Naive B cell (primary cell): Measurements from ENCODE around the gene PROKR1. TPM values are rescaled to one million over a fixed set of nuclear protein-coding genes. Genes with fewer than 3 reads are reported as not detected.
A peak's percentile ranks its signal among the peaks of the same experiment; 100 is the strongest.

Source experiments
- ATAC-seq, 2 donors: fragments of 150-1000 bp; cut with Tn5 transposase; 2 replicates each; pipeline ENCODE4 v1.10.0; 2021; ENCODE audit warnings: low read depth in 2 of 2, mild to moderate bottlenecking in 2 of 2, moderate library complexity in 2 of 2
- DNase-seq: peaks from one replicate; pipeline ENCODE4 v3.0.0; 2022
- H3K27ac Mint-ChIP-seq, 6 donors: one replicate each; pipeline ENCODE4 v1.8.0; 2020 to 2022; ENCODE audit warnings: mild to moderate bottlenecking in 6 of 6, mixed read lengths in 6 of 6, moderate library complexity in 5 of 6, inconsistent platforms in 2 of 6
- H3K27me3 Mint-ChIP-seq, 3 donors: one replicate each; pipeline ENCODE4 v1.8.0; 2021 to 2022; ENCODE audit warnings: mixed read lengths in 3 of 3, mild to moderate bottlenecking in 1 of 3
- H3K36me3 Mint-ChIP-seq, 2 donors: one replicate each; pipeline ENCODE4 v1.8.0; 2020 to 2022; ENCODE audit warnings: mixed read lengths in 2 of 2, inconsistent platforms in 1 of 2, mild to moderate bottlenecking in 1 of 2
- H3K4me1 Mint-ChIP-seq, 3 donors: one replicate each; pipeline ENCODE4 v1.8.0; 2020 to 2022; ENCODE audit warnings: mixed read lengths in 3 of 3, inconsistent platforms in 1 of 3, mild to moderate bottlenecking in 1 of 3, moderate library complexity in 1 of 3
- H3K4me3 Mint-ChIP-seq, 8 donors: one replicate each; pipeline ENCODE4 v1.8.0; 2020 to 2022; ENCODE audit warnings: mild to moderate bottlenecking in 8 of 8, mixed read lengths in 8 of 8, moderate library complexity in 8 of 8, inconsistent platforms in 2 of 8
- H3K9me3 Mint-ChIP-seq, 7 donors: one replicate each; pipeline ENCODE4 v1.8.0; 2020 to 2022; ENCODE audit warnings: mixed read lengths in 7 of 7, mild to moderate bottlenecking in 5 of 7, inconsistent platforms in 2 of 7, moderate library complexity in 1 of 7
- polyA plus RNA-seq, 6 donors: library from polyadenylated mRNA; unstranded; fragments of 300-500 nt; fragmentation: Illumina TruSeq; gene quantifications; one replicate each; pipeline ENCODE4 v1.2.3, GENCODE V29; 2021; ENCODE audit warnings: low read depth in 6 of 6

The PROKR1 gene
- polyA plus RNA-seq, 6 donors from 2014 or later: not detected

- Mint-ChIP-seq H3K4me1 (peaks cover 0 to 3% (median 0%) of the 10 kb centered on the region in 3 donors), H3K27ac (no peak overlapping the region), H3K27me3 (peaks cover 4 to 5% (median 5%) of the 10 kb centered on the region in 3 donors), H3K9me3 (peaks cover 0 to 38% (median 14%) of the 10 kb centered on the region in 7 donors), H3K4me3 (no peak overlapping the region), H3K36me3 (peaks cover 0 to 5% of the 10 kb centered on the region in 2 donors)
- ATAC-seq: no peak
- DNase-seq: no peak
These were observed 19.6 kb upstream of the PROKR1 start for GRCh38 chr2:68623820-68624219.

DNA sequence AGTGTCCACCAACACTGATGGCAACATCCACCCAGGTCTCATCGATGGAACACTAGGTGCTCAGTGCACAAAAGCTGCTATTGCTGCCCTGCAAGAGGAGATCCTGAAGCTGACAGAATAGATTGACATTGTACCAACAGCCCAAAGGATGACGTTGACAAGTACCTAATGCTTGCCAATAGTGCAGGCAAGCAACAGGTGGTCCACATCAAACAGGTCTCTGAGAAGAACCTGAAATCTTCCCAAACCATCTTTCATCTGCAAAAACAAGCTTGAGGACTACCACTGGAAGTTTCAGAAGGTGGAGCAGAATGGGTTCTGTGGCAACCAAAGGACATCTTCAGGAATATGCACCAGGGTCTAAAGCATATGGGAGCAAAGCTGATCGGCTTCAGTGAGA lies 15.8 kb upstream of the PROKR1 start:
- ATAC-seq (no peak), DNase-seq (no peak)
- Mint-ChIP-seq H3K4me1 (no peaks in the 10 kb centered on the region), H3K4me3 (peak overlapping the region in 1 of 8 donors; percentile 34), H3K27me3 (peaks cover 4 to 5% (median 5%) of the 10 kb centered on the region in 3 donors), H3K36me3 (no peaks in the 10 kb centered on the region), H3K27ac (no peak overlapping the region), H3K9me3 (peaks cover 0 to 29% (median 10%) of the 10 kb centered on the region in 7 donors)

DNA sequence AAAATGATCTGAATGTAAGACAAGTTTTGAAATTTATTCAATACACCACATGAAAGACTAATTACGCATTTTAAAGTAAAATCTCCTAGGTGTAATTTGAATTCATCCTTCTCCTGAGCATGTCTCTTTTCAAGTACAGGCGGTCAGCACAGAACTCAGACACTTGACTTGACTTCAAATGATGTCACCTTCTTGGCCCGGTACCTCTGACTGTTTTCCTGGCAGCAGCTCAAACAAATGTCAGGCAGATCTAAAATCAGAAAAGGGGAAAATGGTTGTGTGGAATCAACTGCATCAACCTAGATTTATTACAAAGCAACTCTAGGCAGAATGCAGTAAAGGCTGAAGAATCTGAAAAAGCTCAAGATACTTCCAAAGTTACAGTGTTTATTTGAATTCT lies 11.4 kb upstream of the PROKR1 start:
- Mint-ChIP-seq H3K4me1 (no peaks in the 10 kb centered on the region), H3K9me3 (peaks cover 0 to 11% (median 7%) of the 10 kb centered on the region in 7 donors), H3K27ac (no peak overlapping the region), H3K4me3 (no peak overlapping the region), H3K27me3 (peaks cover 0 to 16% (median 0%) of the 10 kb centered on the region in 3 donors), H3K36me3 (no peaks in the 10 kb centered on the region)
- DNase-seq: no peak
- no peak for ATAC-seq

DNA sequence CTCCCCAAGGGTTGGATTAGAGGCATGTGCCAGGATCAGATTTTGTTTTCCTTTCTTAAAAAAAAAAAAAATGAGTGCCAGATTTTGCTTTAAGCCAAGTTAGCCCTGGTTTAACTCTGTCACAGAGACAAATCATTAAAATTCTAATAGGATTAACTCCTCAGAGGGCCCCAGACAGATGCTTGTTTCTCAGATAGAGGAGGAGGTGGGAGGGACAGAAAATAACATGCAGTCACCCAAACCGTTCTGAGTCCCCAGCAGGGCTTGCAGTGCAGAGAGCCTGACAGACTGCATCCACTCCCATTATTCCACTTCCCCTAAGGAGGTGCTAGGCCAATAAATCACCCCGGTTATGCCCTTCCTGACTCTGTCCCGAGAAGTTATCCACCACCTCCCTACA lies 6.3 kb upstream of the PROKR1 start:
- DNase-seq (no peak), ATAC-seq (no peak)
- Mint-ChIP-seq H3K9me3 (peaks cover 5 to 27% (median 11%) of the 10 kb centered on the region in 7 donors), H3K4me3 (no peak overlapping the region), H3K27ac (no peak overlapping the region), H3K27me3 (peaks cover 21 to 44% (median 24%) of the 10 kb centered on the region in 3 donors), H3K4me1 (no peaks in the 10 kb centered on the region), H3K36me3 (peaks cover 10 to 18% of the 10 kb centered on the region in 2 donors)

- peak overlapping the region in 1 of 6 donors; percentile 98 for H3K27ac Mint-ChIP-seq
- H3K27me3 Mint-ChIP-seq: peaks cover 74 to 84% (median 75%) of the 10 kb centered on the region in 3 donors
- H3K9me3 Mint-ChIP-seq: peaks cover 6 to 27% (median 10%) of the 10 kb centered on the region in 7 donors
- H3K4me1 Mint-ChIP-seq: peaks cover 0 to 9% (median 8%) of the 10 kb centered on the region in 3 donors
- no peak for DNase-seq
- H3K4me3 Mint-ChIP-seq: peak overlapping the region in 7 of 8 donors; percentile 55 to 79 (median 68)
- ATAC-seq: peak in 1 of 2 donors; percentile 13
- peaks cover 12 to 16% of the 10 kb centered on the region in 2 donors for H3K36me3 Mint-ChIP-seq
These were observed 601 bp downstream of the PROKR1 start for GRCh38 chr2:68643874-68644485.

GRCh38 chr2:68645523-68645922 lies 2.1 kb downstream of the PROKR1 start:
- Mint-ChIP-seq H3K4me3 (no peak overlapping the region), H3K27ac (no peak overlapping the region)

DNA sequence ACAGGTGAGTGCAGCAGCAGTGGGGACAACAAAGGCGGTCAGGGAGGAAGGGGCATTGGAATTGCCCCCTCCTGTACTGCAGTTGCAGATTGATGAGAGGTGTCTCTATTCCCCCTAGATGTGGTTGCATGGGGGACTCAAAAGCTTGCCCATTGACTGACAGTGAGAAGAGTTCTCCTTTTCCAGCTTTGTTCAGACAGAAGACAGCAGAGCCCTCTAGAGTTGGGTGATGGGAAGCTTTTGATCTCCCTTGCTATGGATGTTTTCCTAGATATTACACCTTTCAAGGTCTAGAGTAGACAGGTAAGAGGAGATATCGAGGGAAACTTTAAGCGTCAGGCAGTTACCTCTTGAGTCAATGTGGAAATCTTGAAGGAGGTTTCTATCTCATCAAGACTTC lies 2.9 kb downstream of the PROKR1 start:
- H3K9me3 Mint-ChIP-seq: peaks cover under 1 to 13% (median 5%) of the 10 kb centered on the region in 7 donors
- peaks cover 0 to 9% (median 8%) of the 10 kb centered on the region in 3 donors for H3K4me1 Mint-ChIP-seq
- H3K27me3 Mint-ChIP-seq: peaks cover 64 to 89% (median 80%) of the 10 kb centered on the region in 3 donors
- no peak overlapping the region for H3K4me3 Mint-ChIP-seq
- H3K27ac Mint-ChIP-seq: no peak overlapping the region
- ATAC-seq (no peak), DNase-seq (no peak)
- peaks cover 1 to 6% of the 10 kb centered on the region in 2 donors for H3K36me3 Mint-ChIP-seq

More at GRCh38 chr2:68645523-68645922, 2.1 kb downstream of the PROKR1 start:
- peaks cover 9 to 14% of the 10 kb centered on the region in 2 donors for H3K36me3 Mint-ChIP-seq
- no peak for DNase-seq
- H3K9me3 Mint-ChIP-seq: peaks cover 6 to 21% (median 10%) of the 10 kb centered on the region in 7 donors
- peaks cover 0 to 9% (median 8%) of the 10 kb centered on the region in 3 donors for H3K4me1 Mint-ChIP-seq
- peaks cover 72 to 90% (median 82%) of the 10 kb centered on the region in 3 donors for H3K27me3 Mint-ChIP-seq
- peak in 1 of 2 donors; percentile 16 for ATAC-seq

- H3K9me3 Mint-ChIP-seq: peaks cover 0 to 3% (median 0%) of the 10 kb centered on the region in 7 donors
- peaks cover 48 to 89% (median 65%) of the 10 kb centered on the region in 3 donors for H3K27me3 Mint-ChIP-seq
- H3K4me3 Mint-ChIP-seq: no peak overlapping the region
- ATAC-seq: no peak
- peaks cover 0 to 8% of the 10 kb centered on the region in 2 donors for H3K36me3 Mint-ChIP-seq
- no peak for DNase-seq
- H3K4me1 Mint-ChIP-seq: peaks cover 3 to 7% (median 6%) of the 10 kb centered on the region in 3 donors
- H3K27ac Mint-ChIP-seq: no peak overlapping the region
These were observed 7.3 kb downstream of the PROKR1 start for GRCh38 chr2:68650645-68651044.

DNA sequence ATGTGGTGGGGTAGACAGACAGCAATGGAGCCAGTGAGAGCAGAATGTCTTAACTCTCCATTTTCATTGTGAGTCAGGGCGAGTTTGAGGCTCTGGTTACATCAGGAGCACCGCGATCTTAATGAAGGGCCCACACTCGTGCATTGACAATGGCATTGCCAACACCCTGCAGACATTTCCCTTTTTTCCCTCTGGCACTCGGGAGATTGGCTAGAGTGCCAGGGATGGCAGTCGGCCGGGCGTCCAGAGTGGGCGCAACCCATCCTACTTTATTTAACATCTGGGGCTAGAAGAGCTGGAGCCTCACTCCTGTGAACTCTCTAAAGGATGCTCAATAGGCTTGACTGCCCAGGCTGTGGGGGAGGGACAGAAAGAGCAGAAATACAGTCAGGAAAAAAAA lies 9.7 kb downstream of the PROKR1 start:
- Mint-ChIP-seq H3K36me3 (peaks cover 0 to 8% of the 10 kb centered on the region in 2 donors), H3K27me3 (peaks cover 36 to 87% (median 45%) of the 10 kb centered on the region in 3 donors), H3K27ac (no peak overlapping the region), H3K9me3 (peaks cover 0 to 3% (median 0%) of the 10 kb centered on the region in 7 donors), H3K4me1 (peaks cover 3 to 7% (median 6%) of the 10 kb centered on the region in 3 donors), H3K4me3 (no peak overlapping the region)
- ATAC-seq: no peak
- DNase-seq: no peak

GRCh38 chr2:68653538-68653982 lies 10.2 kb downstream of the PROKR1 start:
- Mint-ChIP-seq H3K36me3 (peaks cover 0 to 8% of the 10 kb centered on the region in 2 donors), H3K4me3 (no peak overlapping the region), H3K27me3 (peaks cover 31 to 87% (median 45%) of the 10 kb centered on the region in 3 donors), H3K9me3 (peaks cover 0 to 3% (median 0%) of the 10 kb centered on the region in 7 donors), H3K4me1 (peaks cover 3 to 7% (median 6%) of the 10 kb centered on the region in 3 donors), H3K27ac (no peak overlapping the region)
- ATAC-seq: no peak
- no peak for DNase-seq

DNA sequence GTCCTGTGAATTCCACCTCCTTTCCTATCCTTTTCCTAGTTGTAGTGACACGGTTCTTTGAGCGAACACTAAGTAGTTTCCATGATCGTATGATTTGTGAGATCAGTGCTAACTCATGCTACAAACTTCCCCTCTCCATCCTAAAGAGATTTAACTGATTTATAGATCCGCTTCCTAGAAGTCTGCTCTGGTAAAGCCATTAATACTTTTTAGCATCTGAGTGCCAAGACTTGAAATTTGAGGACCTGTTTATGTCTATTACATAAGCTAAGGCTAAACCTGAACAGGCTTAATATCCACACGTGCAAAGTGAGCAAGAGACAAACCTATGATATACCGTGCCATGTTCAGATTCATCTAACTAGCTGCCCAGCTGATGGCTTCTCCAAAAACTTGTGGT lies 14.9 kb downstream of the PROKR1 start:
- no peak overlapping the region for H3K27ac Mint-ChIP-seq
- H3K9me3 Mint-ChIP-seq: peaks cover 0 to 3% (median 0%) of the 10 kb centered on the region in 7 donors
- DNase-seq: no peak
- peaks cover 0 to 6% of the 10 kb centered on the region in 2 donors for H3K36me3 Mint-ChIP-seq
- no peak for ATAC-seq
- H3K4me3 Mint-ChIP-seq: no peak overlapping the region
- peaks cover 17 to 18% (median 18%) of the 10 kb centered on the region in 3 donors for H3K4me1 Mint-ChIP-seq
- H3K27me3 Mint-ChIP-seq: peaks cover 13 to 44% (median 21%) of the 10 kb centered on the region in 3 donors

DNA sequence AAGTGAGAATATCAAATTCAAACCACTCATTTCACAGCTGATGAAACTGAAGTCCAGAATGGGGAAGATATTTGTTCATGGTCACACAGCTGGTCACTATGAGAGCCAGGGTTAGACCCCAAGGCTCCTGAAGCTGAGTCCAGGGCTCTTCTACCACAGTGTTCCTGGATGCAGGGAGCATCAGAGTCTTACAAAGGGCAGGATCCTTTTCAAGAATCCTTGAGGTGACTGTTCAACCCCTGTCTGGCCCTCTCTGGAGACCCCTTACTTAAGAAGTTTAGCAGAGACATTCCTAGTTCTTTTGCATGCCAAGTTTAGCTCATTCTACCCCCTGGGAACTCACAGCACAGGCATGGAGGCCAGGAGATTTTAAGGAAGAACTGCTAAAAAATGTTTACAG lies 15.7 kb downstream of the PROKR1 start:
- Mint-ChIP-seq H3K4me3 (no peak overlapping the region), H3K9me3 (peaks cover 0 to 3% (median 0%) of the 10 kb centered on the region in 7 donors), H3K27ac (no peak overlapping the region), H3K27me3 (peaks cover 13 to 36% (median 13%) of the 10 kb centered on the region in 3 donors), H3K4me1 (peaks cover 14 to 16% (median 16%) of the 10 kb centered on the region in 3 donors), H3K36me3 (no peaks in the 10 kb centered on the region)
- DNase-seq (no peak), ATAC-seq (no peak)

DNA sequence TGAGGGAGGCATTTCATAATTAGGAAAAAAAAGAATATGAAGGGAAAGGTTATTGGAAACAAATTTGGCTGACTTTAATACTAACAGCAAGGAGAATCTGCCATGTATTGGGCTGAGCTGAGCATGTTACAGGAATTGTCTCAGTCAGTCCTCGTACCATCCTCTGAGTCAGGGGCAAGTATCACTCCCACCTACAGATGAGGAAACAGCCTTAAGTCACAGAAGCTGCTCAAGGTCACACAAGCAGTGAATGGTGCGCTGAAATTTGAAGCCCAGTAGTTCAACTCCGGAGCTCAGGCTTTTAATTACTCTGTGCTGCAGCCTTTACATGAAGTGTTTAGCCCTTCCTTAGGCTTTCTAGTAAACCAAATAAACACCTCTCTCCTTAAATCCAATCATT lies 17.3 kb downstream of the PROKR1 start:
- H3K36me3 Mint-ChIP-seq: no peaks in the 10 kb centered on the region
- peaks cover 0 to 3% (median 0%) of the 10 kb centered on the region in 7 donors for H3K9me3 Mint-ChIP-seq
- ATAC-seq: no peak
- peaks cover 6 to 25% (median 7%) of the 10 kb centered on the region in 3 donors for H3K27me3 Mint-ChIP-seq
- no peak for DNase-seq
- H3K4me1 Mint-ChIP-seq: peaks cover 14 to 16% (median 16%) of the 10 kb centered on the region in 3 donors
- peak overlapping the region in 1 of 6 donors; percentile 83 for H3K27ac Mint-ChIP-seq
- H3K4me3 Mint-ChIP-seq: no peak overlapping the region

- Mint-ChIP-seq H3K9me3 (peaks cover 0 to 11% (median 0%) of the 10 kb centered on the region in 7 donors), H3K27me3 (peaks cover 3 to 9% (median 6%) of the 10 kb centered on the region in 3 donors), H3K36me3 (no peaks in the 10 kb centered on the region), H3K27ac (peak overlapping the region in 2 of 6 donors; percentile 6 to 79), H3K4me3 (peak overlapping the region in 2 of 8 donors; percentile 47 to 64), H3K4me1 (peaks cover 14 to 16% (median 16%) of the 10 kb centered on the region in 3 donors)
- DNase-seq (peak; percentile 26), ATAC-seq (peak; percentile 87 to 97)
These were observed 19.1 kb downstream of the PROKR1 start for GRCh38 chr2:68662466-68662865.
